WI38 (cell line): ENCODE results near the gene PTPRG.
A peak's percentile ranks its signal among the peaks of the same experiment; 100 is the strongest.

Experiments
- H3K4me3 ChIP-seq: 2 replicates; pipeline ENCODE4 v1.5.1; 2011; ENCODE audit warnings: low read depth, mild to moderate bottlenecking, control low read depth, low read length
- TF ChIP-seq, protein P1 (sequence below): IDR thresholded peaks from 2 replicates; pipeline ENCODE4 v1.5.1; 2012; ENCODE audit warnings: low read depth, mild to moderate bottlenecking, control low read depth, low read length

Gene PTPRG

DNA sequence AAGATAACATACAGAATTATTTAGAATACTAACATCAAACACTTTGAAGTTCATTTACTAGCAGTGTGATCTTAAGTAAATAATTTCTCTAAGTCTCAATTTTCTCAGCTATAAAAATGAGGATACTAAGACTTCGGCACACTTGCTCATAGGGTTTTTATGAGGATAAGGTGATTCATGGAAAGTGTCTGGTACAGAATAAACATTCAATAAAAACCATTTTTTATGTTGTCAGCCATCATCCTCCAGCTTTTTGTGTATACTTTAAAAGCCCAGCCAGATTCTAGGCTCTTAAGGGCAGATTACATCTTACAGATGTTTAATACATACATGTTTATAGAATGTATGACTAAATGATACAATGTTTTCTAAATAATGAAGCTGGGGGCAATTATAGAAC, 755.2 kb downstream of the PTPRG start:
- H3K4me3 ChIP-seq = no peak overlapping the region
- TF ChIP-seq, protein P1, sequence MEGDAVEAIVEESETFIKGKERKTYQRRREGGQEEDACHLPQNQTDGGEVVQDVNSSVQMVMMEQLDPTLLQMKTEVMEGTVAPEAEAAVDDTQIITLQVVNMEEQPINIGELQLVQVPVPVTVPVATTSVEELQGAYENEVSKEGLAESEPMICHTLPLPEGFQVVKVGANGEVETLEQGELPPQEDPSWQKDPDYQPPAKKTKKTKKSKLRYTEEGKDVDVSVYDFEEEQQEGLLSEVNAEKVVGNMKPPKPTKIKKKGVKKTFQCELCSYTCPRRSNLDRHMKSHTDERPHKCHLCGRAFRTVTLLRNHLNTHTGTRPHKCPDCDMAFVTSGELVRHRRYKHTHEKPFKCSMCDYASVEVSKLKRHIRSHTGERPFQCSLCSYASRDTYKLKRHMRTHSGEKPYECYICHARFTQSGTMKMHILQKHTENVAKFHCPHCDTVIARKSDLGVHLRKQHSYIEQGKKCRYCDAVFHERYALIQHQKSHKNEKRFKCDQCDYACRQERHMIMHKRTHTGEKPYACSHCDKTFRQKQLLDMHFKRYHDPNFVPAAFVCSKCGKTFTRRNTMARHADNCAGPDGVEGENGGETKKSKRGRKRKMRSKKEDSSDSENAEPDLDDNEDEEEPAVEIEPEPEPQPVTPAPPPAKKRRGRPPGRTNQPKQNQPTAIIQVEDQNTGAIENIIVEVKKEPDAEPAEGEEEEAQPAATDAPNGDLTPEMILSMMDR = no peak

DNA sequence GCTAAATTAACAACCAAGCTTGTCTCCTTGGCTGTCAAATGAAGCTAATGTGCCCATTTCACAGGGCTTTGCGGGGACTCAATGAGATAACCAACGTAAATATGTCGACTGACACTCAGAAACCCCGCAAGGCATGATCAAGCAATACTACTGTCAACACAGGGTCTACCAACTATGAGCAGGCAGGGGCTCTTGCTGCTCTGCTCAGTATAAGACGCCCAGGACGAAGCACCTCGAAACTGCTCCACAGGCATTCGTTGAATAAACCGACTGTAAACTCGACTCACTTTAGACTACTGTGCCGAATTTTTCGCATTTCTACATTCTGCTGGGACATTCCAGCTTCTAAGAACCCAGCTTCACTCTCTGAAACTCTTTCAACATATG, 757.0 kb downstream of the PTPRG start:
- peak overlapping the region; percentile 75 for H3K4me3 ChIP-seq
- TF ChIP-seq, protein P1 = no peak

DNA sequence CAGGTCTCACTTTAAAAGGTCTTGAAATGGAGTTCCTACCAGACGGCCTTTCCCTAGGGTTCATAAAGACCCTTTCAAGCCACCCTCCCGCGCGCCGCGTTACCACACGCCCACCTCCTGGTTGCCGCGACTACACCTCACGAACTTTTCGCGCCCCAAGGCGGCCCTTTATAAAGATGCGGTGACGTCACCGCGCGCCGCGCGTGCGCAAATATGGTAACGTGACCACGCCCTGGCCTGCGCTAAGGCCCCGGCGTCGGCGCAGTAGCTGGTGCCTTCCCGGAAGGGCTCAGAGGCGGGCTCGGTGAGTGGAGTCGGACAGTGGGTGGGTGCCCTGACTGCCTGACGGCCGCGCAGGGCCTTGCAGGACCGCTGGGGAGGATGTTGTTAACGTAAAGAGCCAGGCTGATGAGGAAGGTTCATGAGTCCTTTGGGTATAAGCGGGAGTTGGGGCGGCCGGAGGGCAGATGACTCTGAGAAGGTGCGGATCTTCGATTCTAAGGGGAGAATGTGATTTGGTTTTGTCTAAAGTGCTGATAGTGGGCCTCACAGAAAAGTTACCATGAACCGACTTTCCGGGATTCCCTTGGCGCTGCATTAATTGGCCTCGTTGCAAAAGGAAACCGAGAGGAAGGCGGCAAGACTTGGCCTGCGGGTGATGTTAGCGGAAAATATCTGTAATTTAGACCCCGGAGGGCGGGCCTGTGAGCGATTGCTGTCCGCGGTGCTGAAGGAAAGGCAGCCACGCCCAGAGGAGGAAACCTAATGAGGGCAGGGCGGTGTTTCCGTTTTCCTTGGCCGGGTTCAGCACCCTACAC, 757.6 kb downstream of the PTPRG start:
- TF ChIP-seq, protein P1 = no peak
- peak overlapping the region; percentile 75 for H3K4me3 ChIP-seq

DNA sequence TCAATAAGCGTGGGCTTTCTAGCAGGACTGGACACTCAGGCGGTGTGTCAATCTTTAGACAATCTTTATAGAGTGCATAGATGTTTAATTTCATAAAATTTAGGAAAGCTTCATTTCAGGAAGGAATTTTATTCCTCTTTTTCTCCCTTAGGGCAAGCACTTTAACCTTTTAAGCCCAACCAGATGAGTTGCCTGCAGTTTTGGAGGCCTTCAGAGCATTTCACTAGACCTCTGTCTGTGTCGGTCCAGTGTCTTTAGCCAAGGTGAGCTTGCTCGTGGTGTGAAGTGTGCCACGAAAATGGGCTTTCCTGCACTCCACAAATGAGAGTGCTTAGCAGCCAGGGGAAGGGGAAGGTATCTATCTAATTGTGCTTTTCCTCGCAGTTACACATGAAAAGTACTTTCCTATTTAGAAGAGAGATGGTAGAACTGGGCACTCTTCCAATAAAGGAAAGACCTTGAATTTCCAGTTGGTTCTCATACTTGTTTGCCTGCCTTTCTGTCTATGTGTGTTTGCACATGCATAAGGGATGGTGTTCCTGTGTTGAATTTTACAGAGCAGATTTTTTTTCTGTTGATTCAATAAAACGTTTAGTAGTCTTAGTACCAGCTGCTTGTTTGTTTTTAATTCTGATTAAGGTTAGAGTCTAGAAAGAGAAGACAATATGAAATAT, 758.3 kb downstream of the PTPRG start:
- peak overlapping the region; percentile 75 for H3K4me3 ChIP-seq
- TF ChIP-seq, protein P1 = no peak

DNA sequence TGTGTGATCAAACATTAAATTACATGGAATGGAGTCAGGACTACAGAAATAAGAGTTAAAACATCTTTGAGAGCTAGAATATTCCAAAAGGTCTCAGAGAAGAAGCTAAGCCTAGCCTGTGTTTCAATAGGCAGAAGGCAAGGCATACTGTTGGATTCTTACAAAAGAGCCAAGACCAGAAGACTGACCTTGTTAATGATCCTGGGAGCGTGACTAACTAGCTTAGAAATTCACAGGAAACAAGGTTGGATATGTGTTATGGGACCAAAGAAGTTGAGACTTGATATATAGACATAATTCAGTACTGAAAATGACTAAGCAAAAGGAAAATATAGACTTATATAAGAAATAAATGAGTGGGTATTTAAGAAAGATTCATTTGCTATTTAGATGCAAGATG, 761.9 kb downstream of the PTPRG start:
- no peak overlapping the region for H3K4me3 ChIP-seq
- TF ChIP-seq, protein P1 = no peak

DNA sequence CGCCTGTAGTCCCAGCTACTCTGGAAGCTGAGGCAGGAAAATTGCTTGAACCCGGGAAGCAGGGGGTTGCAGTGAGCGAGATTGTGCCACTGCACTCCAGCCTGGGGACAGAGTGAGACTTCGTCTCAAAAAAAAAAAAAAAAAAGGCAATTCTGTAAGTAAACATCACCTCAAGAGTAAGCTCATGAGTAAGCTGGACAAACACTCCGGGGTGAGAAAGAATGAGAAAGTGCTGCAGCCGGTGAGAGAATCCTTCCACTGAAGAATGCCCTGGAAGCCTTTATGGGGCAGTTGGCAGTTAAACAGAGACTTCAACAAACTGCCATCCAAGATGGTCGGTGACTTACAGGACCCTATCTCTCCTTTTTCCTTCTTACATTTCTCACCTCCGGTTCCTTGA, 764.5 kb downstream of the PTPRG start:
- TF ChIP-seq, protein P1 = no peak
- H3K4me3 ChIP-seq = no peak overlapping the region

DNA sequence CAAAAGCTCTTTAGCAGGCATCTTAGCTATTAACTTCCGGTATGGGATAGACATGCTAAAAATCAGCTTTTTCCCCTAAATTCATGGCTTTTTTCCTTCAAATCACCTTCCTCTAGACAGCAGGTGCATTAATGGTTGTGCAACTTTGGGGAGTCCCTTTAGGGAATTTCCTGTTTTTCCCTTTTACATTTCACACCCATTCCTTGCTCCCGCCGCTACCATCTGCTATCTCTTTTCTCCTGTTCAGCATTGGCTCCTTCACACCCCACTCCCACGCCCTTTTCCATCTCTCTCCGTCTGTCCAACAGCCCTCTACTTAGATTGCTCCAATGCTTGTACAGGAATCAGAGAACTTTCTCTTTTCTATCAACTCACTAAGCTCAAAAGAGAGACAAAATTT, 768.6 kb downstream of the PTPRG start:
- TF ChIP-seq, protein P1 = no peak
- no peak overlapping the region for H3K4me3 ChIP-seq
